NT2/D1 (cell line): ENCODE data around the gene RBX1.

ENCODE experiments used
- YY1 ChIP-seq: IDR thresholded peaks from 2 replicates; pipeline ENCODE4 v1.6.1; 2011; ENCODE audit not compliant: insufficient read length, insufficient read depth
- ZNF274 ChIP-seq: IDR thresholded peaks from 2 replicates; pipeline ENCODE4 v1.6.1; 2011; ENCODE audit warnings: mild to moderate bottlenecking, low read depth, low read length

DNA sequence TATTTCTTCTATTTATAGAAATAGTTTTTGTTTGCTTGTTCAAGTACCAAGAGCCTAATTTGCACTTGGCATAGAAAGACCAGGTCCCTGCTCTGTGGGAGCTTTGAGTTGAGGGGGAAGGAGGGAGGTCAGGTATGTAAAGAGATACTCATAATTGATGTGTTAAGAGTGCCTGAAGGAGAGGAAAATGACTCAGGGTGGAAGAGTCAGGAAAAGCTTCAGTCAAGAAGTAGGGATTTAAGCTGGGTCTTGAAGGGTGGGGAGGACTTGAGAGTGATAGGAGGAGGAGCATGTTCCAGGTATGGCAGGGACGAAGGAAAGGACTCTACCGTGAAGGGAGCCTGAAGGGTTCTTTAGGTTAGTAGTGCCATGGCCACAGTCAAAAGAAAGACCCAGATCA is 9.0 kb downstream of the RBX1 start:
- TF ChIP-seq YY1 (no peak), ZNF274 (no peak)
